Amniotic epithelial cell (primary cell): ENCODE data around the gene M1AP.
A peak's percentile ranks its signal among the peaks of the same experiment; 100 is the strongest.

Experiments
- DNase-seq: peaks from one replicate; pipeline ENCODE4 v3.0.0-alpha.2; 2010; ENCODE audit warnings: low read depth

The M1AP gene

DNA sequence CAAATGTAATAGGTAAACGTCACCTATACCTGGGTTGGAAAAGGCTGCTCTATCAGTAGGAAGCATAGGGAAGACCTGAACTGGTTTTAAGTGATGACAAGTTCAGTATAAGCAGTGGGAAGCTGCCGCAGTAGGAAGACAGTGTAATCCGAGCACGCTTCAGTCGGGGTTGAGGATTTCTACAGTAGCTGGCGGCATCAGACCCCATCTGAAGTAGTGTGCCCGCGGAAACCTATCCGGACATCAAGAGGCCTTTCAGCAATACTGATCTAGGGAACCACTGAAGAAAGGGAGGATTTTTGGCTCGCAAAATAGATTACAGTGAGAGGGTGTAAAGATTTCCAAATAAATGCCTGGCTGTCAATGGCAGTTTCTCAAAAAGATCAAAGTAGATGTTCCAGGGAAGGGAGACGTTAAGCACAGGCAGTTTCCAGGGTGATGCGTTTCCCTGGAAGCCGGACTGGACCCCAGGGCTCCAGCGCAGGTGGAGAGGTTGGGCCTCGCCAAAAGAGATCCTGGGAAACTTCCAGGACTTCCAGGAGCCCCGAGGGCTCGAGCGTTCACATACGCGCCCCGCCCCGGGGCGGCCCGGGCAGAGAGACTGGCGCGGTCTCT lies 99.7 kb downstream of the M1AP start:
- DNase-seq: peak; percentile 15

- no peak for DNase-seq
Observed at GRCh38 chr2:74546004-74546403, 102.1 kb downstream of the M1AP start.

DNA sequence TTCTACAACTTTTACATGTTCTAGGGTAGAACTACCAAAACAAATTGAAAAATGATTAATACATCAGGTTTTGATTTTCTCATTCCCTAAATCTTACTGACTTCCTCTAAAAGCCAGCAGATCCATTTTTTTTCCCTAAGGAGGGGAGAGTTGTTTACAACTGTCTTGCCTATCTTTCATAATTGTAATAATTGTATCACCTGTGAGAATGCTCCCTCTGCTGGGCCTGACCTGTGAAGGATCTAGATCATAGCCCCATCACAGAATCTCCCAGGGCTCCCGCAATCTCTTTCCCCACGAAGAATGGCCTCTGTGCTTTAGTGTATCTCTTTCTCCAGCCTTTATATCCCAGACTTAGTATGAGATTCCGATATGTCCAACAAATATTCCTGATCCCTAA lies 103.5 kb downstream of the M1AP start:
- DNase-seq: no peak

- no peak for DNase-seq
Observed at GRCh38 chr2:74542978-74543377, 105.2 kb downstream of the M1AP start.

DNA sequence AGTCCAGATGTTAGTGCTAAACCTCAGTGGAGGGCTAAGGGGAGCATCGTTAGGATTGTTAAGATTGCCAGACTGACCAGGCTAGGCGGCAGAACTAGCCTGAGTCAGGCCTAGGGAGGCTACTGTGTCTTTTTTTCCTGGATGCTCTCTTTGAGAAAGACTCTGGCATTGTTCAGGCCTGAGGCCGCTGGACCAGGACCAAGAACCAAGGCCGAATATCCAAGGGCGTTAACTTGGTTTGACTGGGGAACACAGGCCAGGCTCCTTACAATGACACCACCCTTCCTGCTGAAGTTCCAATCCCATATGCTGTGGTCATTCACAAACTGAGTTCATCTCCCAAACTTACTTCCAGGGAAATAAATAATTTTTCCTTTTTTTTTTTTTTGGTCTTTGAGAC lies 107.8 kb downstream of the M1AP start:
- DNase-seq: no peak

DNA sequence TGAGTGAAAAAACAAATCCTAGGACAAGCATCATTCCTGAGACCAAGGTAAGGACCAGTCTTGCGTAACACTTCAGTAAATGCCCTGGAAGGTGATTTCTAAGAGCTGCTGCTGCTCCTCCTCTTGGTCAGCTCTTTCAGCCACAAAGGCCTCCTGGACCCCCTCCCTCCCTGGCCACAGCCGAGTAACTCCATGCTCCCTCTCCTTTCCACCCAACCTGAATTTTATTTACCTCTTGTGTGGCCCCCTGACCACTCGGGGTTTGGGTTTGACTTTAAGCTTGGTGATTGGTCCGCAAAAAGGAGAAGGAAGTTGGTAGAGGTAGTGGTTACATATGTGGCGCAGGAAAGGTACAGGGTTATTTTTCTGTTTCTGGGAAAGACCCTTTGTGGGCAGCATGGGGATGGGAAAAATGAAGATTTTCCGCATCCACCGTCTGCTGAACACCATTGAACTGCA lies 109.2 kb downstream of the M1AP start:
- DNase-seq: no peak

GRCh38 chr2:74537140-74537539 lies 111.0 kb downstream of the M1AP start:
- no peak for DNase-seq

DNA sequence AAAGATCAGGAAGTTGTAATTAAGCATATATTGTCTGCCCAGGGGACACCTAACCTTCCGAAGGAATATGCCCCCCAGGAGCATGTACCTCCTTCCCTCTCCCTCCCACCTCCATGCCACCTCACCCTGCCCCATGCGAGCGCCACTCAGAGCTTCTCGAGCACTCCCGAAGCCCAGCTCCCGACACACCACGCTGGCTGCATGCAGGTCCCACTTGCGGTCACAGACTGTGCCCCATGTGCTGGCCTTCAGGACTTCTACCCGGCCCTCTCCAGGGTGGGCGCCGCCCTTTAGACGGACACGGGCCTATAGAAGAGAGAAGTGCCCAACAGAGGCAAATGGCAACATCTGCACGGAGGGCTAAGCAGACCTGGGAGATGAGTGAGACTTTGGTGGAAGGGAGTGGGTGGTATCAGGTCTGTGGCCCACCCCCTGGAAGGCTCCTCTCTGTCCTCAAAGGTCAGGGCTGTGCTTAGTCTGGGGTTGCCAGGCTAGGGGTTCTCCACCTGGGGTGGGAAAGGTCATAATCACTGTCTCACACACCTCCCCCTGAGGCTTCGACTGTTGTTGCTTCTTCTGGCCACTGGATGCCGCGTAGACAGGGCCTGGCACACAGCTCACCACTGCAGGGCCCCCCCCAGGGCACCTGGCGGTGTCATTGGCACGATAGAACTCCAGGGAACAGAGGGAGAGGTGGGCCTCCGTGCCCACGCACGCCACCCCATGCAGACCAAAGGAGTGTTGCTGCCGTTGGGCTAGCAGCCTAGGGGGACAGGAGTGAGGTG lies 111.8 kb downstream of the M1AP start:
- DNase-seq: no peak

GRCh38 chr2:74535440-74535965 lies 112.6 kb downstream of the M1AP start:
- no peak for DNase-seq

DNA sequence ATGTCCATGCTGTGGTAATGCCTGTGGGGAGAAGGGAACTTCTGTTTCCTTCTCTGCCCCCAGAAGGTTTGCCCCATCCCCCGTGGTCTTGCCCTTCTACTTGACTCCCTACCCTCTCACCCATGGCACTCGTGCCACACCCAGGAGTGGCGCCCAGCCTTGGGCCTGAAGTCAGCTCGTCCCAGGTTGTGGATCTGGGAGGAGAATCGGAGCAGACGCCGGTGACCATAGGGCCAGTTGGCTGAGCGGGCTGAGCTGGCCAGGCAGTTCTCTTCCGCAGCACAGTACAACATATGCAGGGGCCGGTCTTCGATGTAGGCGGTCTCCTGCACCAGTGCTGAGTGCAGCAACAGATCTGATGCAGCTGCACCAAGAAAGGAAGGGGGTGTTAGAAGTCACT lies 113.7 kb downstream of the M1AP start:
- DNase-seq: no peak

- DNase-seq: no peak
Observed at GRCh38 chr2:74533464-74533863, 114.7 kb downstream of the M1AP start.

DNA sequence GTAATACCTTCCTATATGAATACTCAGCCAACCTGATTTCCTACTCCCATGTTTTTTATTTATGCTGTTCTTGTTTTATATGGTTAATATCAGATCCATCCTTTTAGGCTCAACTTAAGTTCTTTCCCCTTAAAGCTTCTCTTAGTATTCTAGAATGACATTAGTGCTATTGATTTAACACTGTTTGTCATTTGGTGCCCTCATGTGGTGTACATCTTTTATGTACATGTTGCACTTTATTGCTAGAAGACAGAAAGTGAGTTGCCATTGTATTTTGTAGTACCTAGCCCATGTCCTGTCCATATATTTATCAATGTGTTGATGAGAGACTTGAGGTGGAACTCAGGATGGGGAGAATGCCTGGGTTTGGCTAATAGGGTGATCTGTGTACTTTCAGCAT lies 115.9 kb downstream of the M1AP start:
- peak; percentile 39 for DNase-seq

DNA sequence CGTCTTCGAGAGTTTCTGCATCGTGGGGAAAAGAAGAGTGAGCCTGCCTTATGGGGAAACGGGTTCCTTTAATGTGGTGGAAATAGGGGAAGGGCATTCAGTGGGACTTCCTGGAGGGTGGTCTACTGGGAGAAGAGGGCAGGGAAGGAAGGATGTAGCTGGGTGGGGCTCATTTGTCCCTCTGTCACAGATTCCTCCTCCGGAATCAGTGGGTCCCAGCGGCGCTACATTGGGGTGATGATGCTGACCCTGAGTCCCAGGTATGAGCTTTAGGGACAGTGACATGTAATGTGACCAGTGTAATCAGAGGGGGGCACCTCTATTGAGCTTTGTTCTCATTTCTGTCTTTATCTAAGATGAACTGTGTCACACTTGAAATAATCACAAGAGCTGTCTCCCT lies 116.5 kb downstream of the M1AP start:
- no peak for DNase-seq

DNA sequence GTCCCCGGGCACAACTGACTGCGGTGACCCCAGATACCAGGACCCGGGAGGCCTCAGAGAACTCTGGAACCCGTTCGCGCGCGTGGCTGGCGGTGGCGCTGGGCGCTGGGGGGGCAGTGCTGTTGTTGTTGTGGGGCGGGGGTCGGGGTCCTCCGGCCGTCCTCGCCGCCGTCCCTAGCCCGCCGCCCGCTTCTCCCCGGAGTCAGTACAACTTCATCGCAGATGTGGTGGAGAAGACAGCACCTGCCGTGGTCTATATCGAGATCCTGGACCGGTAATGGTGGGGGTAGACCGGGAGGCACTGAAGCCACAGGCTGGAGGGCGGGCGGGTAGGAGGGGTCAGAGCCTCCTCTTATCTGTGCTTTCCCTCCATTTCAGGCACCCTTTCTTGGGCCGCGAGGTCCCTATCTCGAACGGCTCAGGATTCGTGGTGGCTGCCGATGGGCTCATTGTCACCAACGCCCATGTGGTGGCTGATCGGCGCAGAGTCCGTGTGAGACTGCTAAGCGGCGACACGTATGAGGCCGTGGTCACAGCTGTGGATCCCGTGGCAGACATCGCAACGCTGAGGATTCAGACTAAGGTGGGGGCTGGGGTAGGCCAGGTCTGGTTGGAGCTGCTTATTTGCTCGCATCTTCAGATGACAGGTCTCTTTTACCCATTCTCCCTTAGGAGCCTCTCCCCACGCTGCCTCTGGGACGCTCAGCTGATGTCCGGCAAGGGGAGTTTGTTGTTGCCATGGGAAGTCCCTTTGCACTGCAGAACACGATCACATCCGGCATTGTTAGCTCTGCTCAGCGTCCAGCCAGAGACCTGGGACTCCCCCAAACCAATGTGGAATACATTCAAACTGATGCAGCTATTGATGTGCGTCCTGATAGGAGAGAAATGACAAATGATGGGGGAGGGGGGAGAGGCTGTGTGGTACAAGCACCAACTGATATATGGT lies 117.6 kb downstream of the M1AP start:
- peak; percentile 7 for DNase-seq

DNA sequence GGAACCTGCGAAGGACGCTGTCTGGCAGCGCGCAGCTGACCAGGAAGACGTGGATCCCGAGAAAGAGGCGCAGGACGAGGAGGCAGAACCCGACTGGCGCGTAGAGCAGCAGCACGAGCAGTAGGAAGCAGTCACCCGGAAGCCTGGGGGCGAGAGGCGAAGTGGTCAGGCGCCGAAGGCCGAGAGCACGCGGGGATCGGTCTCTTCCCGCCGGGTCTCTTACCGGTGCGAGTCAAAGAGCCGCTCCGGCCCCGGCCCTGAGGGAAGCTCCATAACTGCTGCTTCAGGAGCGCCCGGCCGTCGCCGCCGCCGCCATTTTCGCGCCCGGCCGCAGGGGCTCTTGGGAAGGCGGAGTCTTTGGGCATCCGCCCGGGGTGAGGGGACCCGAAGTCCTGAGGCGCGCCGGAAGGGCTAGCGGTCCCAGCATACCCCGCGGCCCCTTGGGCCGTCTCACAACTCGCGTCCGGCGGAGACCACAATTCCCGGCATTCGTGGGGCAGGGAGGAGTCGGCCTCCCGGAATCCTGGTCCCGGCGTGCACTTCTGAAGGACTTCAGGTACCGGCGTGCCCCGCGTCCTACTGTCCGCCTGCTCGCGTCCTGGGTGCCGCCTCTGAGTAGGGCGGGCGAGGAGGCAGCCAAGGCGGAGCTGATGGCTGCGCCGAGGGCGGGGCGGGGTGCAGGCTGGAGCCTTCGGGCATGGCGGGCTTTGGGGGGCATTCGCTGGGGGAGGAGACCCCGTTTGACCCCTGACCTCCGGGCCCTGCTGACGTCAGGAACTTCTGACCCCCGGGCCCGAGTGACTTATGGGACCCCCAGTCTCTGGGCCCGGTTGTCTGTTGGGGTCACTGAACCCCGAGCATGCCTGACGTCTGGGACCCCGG lies 118.5 kb downstream of the M1AP start, which contains the start of the genes AUP1 and HTRA2:
Gene AUP1, minus strand, starts transcription at position 350 of the 882 bp plus-strand sequence. Its CDS starts 77 bp downstream, at position 273.
Gene HTRA2, plus strand, starts transcription at position 577 of the 882 bp plus-strand sequence. Its CDS starts 74 bp downstream, at position 651.
- peak; percentile 99 for DNase-seq

DNA sequence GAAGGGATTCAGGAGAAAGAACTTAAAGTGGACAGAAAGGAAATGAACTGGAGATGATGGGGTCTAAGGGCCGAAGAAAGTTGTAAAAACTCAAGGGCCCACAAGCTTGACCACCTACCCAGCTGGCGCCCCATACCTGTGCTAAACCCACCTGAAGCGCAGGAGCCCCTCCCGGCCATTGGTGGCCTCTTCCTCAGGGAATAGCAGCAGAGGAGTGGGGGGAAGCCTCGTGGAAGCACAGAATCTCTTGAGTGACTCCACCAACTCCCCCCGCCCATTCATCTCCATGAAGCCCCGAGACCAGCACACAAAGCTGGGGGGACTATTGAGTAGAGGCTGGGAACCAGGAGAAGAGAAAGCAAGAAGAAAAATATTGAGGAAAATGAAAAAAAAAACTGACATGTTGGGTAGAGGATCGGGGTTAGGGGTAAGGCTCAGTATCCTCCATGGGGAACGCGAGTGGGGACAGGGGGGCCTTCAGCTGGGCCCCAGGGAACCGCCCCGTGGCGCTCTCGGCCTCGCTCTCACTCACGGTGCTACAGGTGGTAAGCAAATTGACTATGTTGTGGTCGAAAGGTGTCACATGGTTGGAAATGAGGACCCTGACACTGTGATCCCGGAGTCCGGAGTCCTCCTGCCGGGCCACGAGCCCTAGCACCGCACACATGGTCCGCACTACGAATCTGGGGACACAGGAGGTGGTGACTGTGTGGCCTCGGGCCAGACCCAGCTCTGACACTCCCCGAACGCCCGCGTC lies 119.4 kb downstream of the M1AP start:
- no peak for DNase-seq

DNA sequence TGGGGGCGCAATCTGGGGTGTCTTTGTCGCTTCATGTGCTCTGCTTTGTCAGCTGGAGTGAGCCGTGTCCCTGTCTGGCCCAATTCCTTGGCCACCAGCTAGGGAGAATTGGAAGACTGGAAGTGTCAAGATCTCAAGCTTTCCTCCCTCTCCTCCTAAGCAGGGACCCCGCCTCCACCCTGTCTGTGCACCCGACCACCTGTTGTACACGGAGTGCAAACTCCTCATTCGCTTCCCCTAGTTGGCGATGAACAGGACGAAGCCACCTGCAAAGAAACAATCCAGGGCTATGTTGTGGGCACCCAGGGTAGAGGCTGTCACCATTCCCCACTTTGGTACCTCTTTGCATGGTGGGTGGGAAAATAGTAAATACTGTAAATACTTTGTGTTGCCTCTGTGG lies 120.4 kb downstream of the M1AP start:
- DNase-seq: no peak

- DNase-seq: no peak
Observed at GRCh38 chr2:74526649-74527230, 121.4 kb downstream of the M1AP start.

- DNase-seq: peak; percentile 40
Observed at GRCh38 chr2:74525717-74526648, 122.1 kb downstream of the M1AP start, which contains the start of gene DQX1. DQX1 (minus strand) TSS chr2:74526231; CDS start chr2:74525729, 502 bp downstream.
